Epithelial cell of esophagus (primary cell): ENCODE data around the gene CATSPER3.
"Not testable (repeated sequence)": the region's sequence is repeated elsewhere in the genome, so short reads cannot be mapped to it uniquely, and the experiment has no call there.

Source experiments
- DNase-seq: peaks from one replicate; pipeline ENCODE4 v3.0.0; 2010; ENCODE audit warnings: low read depth
- H3K4me3 ChIP-seq: 2 replicates; pipeline ENCODE4 v1.5.1; 2011; ENCODE audit warnings: mild to moderate bottlenecking, low read length, control low read depth
- TF ChIP-seq, protein P1 (sequence below): IDR thresholded peaks from 2 replicates; pipeline ENCODE4 v1.5.1; 2011; ENCODE audit warnings: low read depth, mild to moderate bottlenecking, low read length, control low read depth, inconsistent platforms; ENCODE audit not compliant: insufficient read depth; ENCODE audit errors: missing control alignments

The CATSPER3 gene

GRCh38 chr5:134969166-134969565 lies 1.5 kb downstream of the CATSPER3 start:
- TF ChIP-seq, protein P1, sequence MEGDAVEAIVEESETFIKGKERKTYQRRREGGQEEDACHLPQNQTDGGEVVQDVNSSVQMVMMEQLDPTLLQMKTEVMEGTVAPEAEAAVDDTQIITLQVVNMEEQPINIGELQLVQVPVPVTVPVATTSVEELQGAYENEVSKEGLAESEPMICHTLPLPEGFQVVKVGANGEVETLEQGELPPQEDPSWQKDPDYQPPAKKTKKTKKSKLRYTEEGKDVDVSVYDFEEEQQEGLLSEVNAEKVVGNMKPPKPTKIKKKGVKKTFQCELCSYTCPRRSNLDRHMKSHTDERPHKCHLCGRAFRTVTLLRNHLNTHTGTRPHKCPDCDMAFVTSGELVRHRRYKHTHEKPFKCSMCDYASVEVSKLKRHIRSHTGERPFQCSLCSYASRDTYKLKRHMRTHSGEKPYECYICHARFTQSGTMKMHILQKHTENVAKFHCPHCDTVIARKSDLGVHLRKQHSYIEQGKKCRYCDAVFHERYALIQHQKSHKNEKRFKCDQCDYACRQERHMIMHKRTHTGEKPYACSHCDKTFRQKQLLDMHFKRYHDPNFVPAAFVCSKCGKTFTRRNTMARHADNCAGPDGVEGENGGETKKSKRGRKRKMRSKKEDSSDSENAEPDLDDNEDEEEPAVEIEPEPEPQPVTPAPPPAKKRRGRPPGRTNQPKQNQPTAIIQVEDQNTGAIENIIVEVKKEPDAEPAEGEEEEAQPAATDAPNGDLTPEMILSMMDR: no peak
- no peak overlapping the region for H3K4me3 ChIP-seq
- DNase-seq: no peak

DNA sequence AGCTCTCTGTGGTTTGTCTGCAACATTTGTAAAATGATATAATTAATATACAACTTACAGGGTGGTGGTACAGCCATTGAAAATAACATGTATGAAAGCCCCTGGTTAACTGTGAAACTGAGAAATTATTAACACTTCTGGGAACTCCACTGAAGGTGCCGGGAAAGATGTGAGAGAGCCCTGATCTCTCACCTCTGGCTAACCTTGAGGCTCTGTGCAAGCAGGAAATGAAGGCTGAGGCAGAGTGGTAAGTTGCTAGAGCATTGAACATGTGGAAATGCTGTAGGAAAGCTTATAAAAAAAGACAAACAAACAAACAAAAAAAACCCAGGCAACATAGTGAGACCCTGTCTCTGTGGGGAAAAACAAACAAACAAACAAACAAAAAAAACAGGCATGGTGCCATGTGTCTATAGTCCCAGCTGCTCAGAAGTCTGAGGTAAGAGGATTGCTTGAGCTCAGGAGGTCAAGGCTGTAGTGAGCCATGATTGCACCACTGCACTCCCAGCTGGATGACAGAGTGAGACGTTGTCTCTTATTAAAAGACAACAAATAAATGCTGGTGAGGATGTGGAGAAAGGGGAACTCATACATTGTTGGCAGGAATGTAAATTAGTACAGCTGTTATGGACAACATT lies 7.5 kb downstream of the CATSPER3 start:
- no peak overlapping the region for H3K4me3 ChIP-seq
- peak; percentile 55 for DNase-seq
- TF ChIP-seq, protein P1: no peak

- TF ChIP-seq, protein P1: no peak
Measured at GRCh38 chr5:134975843-134976242, 8.1 kb downstream of the CATSPER3 start.

DNA sequence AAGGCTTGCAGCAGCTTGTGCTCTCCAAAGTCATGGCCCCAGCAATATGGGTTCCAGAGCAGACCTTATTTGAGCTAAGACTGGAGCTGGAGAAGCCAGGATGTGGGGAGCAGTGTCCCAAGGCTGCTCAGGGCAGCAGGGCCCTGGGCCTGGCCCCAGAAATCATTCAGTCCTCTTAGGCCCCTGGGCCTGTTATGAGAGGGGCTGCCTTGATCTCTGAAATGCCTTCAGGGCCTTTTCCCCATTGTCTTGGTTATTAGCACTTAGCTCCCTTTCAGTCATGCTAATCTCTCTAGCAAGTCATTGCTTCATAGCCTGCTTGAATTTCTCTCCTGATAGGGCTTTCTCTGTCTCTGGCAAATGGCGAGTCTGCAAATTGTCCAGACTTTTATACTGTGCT lies 9.1 kb downstream of the CATSPER3 start:
- TF ChIP-seq, protein P1: no peak
- no peak overlapping the region for H3K4me3 ChIP-seq
- DNase-seq: no peak

More at GRCh38 chr5:134975843-134976242, 8.1 kb downstream of the CATSPER3 start:
- H3K4me3 ChIP-seq: no peak overlapping the region
- peak; percentile 52 for DNase-seq

GRCh38 chr5:134979416-134979815 lies 11.7 kb downstream of the CATSPER3 start:
- no peak for DNase-seq
- TF ChIP-seq, protein P1: no peak
- H3K4me3 ChIP-seq: no peak overlapping the region

DNA sequence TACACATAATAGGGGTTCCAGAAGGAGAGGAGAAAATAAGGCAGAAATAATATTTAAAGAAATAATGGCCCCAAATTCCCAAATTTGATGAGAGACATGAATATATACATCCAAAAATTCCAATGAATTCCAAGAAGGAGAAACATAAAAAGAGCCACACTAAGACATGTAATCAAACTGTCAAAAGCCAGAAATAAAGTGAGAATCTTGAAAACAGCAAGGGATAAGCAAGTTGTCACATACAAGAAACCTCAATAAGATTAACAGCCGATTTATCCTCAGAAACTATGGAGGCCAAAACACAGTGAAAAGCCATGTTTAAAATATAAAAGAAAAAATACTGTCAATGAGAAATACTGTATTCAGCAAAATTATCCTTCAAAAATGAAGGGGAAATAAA lies 14.5 kb downstream of the CATSPER3 start:
- TF ChIP-seq, protein P1: no peak
- H3K4me3 ChIP-seq: no peak overlapping the region
- no peak for DNase-seq

DNA sequence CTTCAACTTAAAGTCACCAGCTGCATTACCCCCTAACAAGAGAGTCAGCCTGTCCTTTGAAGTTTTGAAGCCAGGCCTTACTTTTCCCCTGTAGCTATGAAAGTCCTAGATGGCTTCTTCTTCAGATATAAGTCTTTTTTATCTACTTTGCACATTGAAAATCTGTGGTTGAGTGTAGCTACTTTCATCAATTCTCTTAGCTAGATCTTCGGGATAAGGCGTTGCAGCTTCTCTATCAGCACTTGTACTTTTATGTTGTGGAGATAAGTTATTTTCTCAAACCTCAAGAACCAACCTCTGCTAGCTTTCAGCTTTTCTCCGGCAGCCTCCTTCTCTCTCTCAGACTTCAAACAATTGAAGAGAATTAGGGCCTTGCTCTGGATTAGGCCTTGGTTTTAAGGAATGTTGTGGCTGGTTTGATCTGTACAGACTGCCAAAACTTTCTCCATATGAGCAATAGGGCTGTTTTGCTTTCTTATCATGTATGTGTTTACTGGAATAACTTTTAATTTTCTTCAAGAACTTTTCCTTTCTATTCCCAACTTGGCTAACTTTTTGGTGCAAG lies 21.6 kb downstream of the CATSPER3 start:
- TF ChIP-seq, protein P1: no peak
- DNase-seq: no peak
- no peak overlapping the region for H3K4me3 ChIP-seq

DNA sequence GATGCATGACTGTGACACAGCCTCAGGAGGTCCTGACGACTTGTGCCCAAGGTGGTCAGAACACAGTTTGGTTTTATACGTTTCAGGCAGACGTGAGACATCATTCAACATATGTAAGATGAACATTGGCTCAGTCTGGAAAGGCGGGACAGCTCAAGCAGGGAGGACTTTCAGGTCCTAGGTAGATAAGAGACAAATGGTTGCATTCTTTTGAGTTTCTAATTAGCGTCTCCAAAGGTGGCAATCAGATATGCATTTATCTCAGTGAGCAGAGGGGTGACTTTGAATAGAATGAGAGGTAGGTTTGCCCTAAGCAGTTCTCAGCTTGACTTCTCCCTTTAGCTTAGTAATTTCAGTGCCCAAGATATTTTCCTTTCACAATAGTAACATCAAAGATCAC lies 22.5 kb downstream of the CATSPER3 start:
- not testable (repeated sequence) for H3K4me3 ChIP-seq, DNase-seq
